Panc1 (cell line): ENCODE results near the gene CBX8.

Experiments used
- POLR2AphosphoS5 ChIP-seq: IDR thresholded peaks from 2 replicates; pipeline ENCODE4 v1.6.1; 2012; ENCODE audit warnings: mild to moderate bottlenecking, low read depth, low read length, moderate library complexity
- TF ChIP-seq, protein P1 (sequence below): fragments of 450-650 bp; IDR thresholded peaks from 2 replicates; pipeline ENCODE4 v1.5.1; 2017; ENCODE audit warnings: mild to moderate bottlenecking

- TF ChIP-seq POLR2AphosphoS5 = no peak
- TF ChIP-seq, protein P1, sequence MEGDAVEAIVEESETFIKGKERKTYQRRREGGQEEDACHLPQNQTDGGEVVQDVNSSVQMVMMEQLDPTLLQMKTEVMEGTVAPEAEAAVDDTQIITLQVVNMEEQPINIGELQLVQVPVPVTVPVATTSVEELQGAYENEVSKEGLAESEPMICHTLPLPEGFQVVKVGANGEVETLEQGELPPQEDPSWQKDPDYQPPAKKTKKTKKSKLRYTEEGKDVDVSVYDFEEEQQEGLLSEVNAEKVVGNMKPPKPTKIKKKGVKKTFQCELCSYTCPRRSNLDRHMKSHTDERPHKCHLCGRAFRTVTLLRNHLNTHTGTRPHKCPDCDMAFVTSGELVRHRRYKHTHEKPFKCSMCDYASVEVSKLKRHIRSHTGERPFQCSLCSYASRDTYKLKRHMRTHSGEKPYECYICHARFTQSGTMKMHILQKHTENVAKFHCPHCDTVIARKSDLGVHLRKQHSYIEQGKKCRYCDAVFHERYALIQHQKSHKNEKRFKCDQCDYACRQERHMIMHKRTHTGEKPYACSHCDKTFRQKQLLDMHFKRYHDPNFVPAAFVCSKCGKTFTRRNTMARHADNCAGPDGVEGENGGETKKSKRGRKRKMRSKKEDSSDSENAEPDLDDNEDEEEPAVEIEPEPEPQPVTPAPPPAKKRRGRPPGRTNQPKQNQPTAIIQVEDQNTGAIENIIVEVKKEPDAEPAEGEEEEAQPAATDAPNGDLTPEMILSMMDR = no peak
These were observed 7.6 kb downstream of the CBX8 start for GRCh38 chr17:79788989-79789942.
